HepG2 (cell line): Measurements from ENCODE around the gene ZNF189. TPM values are rescaled to one million over a fixed set of nuclear protein-coding genes. Genes with fewer than 3 reads are reported as not detected.

Experiments used
- ARID3A ChIP-seq: IDR thresholded peaks from 2 replicates; pipeline ENCODE4 v1.6.1; 2012; ENCODE audit warnings: low read depth, low read length, improper control_type of control experiment
- EHMT2 ChIP-seq: fragments of 200-600 bp; sonication (generic); IDR thresholded peaks from 2 replicates; pipeline ENCODE4 v1.7.0; 2017; ENCODE audit warnings: antibody characterized with exemption, low read depth, low read length, borderline replicate concordance
- GPN1 ChIP-seq: sonication (generic); formaldehyde crosslinking; IDR thresholded peaks from 2 replicates; pipeline ENCODE4 v1.5.1; 2020; ENCODE audit warnings: missing genetic modification reagents, borderline replicate concordance
- GTF2F1 ChIP-seq: fragments of 150-350 bp; IDR thresholded peaks from 2 replicates; pipeline ENCODE4 v1.6.1; 2014; ENCODE audit warnings: low read length
- HNF1A ChIP-seq, 2 experiments: sonication (generic) in 1 of 2; formaldehyde crosslinking in 1 of 2; IDR thresholded peaks; 2 replicates each; pipeline versions ENCODE4 v1.4.0 to v1.6.1; 2016 to 2020; ENCODE audit warnings: borderline replicate concordance in 1 of 2, low read depth in 1 of 2, mild to moderate bottlenecking in 1 of 2, missing genetic modification reagents in 1 of 2
- KLF11 ChIP-seq: IDR thresholded peaks from 2 replicates; pipeline ENCODE4 v1.6.1; 2016; ENCODE audit warnings: missing compliant biosample characterization
- KLF13 ChIP-seq: sonication (generic); formaldehyde crosslinking; IDR thresholded peaks from 2 replicates; pipeline ENCODE4 v1.4.0; 2020; ENCODE audit warnings: mild to moderate bottlenecking, missing genetic modification reagents
- MNT ChIP-seq: fragments of 450-650 bp; IDR thresholded peaks from 2 replicates; pipeline ENCODE4 v1.6.1; 2016
- NFYB ChIP-seq: sonication (generic); formaldehyde crosslinking; IDR thresholded peaks from 2 replicates; pipeline ENCODE4 v1.4.0; 2020; ENCODE audit warnings: missing genetic modification reagents
- SMYD3 ChIP-seq: sonication (generic); formaldehyde crosslinking; IDR thresholded peaks from 2 replicates; pipeline ENCODE4 v1.8.1; 2023; ENCODE audit warnings: mild to moderate bottlenecking, missing genetic modification reagents
- SRF ChIP-seq: IDR thresholded peaks from 2 replicates; pipeline ENCODE4 v1.6.1; 2011; ENCODE audit warnings: mild to moderate bottlenecking, low read depth, low read length, moderate library complexity
- SRY ChIP-seq: sonication (generic); formaldehyde crosslinking; IDR thresholded peaks from 2 replicates; pipeline ENCODE4 v1.8.0; 2022; ENCODE audit warnings: mild to moderate bottlenecking, missing genetic modification reagents
- TFDP1 ChIP-seq: IDR thresholded peaks from 2 replicates; pipeline ENCODE4 v1.6.1; 2016; ENCODE audit warnings: missing compliant biosample characterization, missing genetic modification reagents, borderline replicate concordance
- ZNF225 ChIP-seq: sonication (generic); formaldehyde crosslinking; IDR thresholded peaks from 2 replicates; pipeline ENCODE4 v1.4.0; 2020; ENCODE audit warnings: mild to moderate bottlenecking, missing genetic modification reagents
- ZNF256 ChIP-seq: sonication (generic); formaldehyde crosslinking; conservative IDR thresholded peaks from 2 replicates; pipeline ENCODE4 v1.4.0; 2020; ENCODE audit warnings: missing genetic modification reagents
- ZNF431 ChIP-seq: sonication (generic); formaldehyde crosslinking; IDR thresholded peaks from 2 replicates; pipeline ENCODE4 v1.9.0; 2022; ENCODE audit warnings: missing genetic modification reagents, low read depth, mild to moderate bottlenecking, borderline replicate concordance
- ZNF598 ChIP-seq: sonication (generic); formaldehyde crosslinking; IDR thresholded peaks from 2 replicates; pipeline ENCODE4 v1.5.1; 2020; ENCODE audit warnings: mild to moderate bottlenecking, missing genetic modification reagents, borderline replicate concordance
- ZNF883 ChIP-seq: sonication (generic); formaldehyde crosslinking; IDR thresholded peaks from 2 replicates; pipeline ENCODE4 v1.5.1; 2020; ENCODE audit warnings: mild to moderate bottlenecking, missing genetic modification reagents; ENCODE audit errors: not compliant biosample characterization
- ZUFSP ChIP-seq: sonication (generic); formaldehyde crosslinking; IDR thresholded peaks from 2 replicates; pipeline ENCODE4 v1.9.0; 2021; ENCODE audit warnings: missing genetic modification reagents, mild to moderate bottlenecking, borderline replicate concordance
- polyA plus RNA-seq, 8 experiments: library from polyadenylated mRNA; depleted of rRNA in 3 of 8; stranded (reverse) in 7 of 8; unstranded in 1 of 8; fragments of >200 nt; fragmentation: Illumina TruSeq in 4 of 8; extraction: Trizol in 4 of 8; gene quantifications; 2 replicates each; pipeline versions ENCODE4 v1.2.1 to v1.2.3, GENCODE V29; 2011 to 2016; ENCODE audit warnings: low read depth in 4 of 8, missing spikeins in 1 of 8, mixed read lengths in 1 of 8; ENCODE audit not compliant: insufficient read depth in 1 of 8
- total RNA-seq, 5 experiments: library from RNA; depleted of rRNA; stranded (reverse); fragments of >200 nt; fragmentation: Illumina TruSeq; extraction: Trizol; gene quantifications; 2 replicates each; pipeline ENCODE4 v1.2.3, GENCODE V29; 2016; ENCODE audit warnings: low read depth in 1 of 5

Gene ZNF189
- total and polyA plus RNA-seq, 2 of the 13 experiments (the other 11 are each of a cell fraction or from before 2014, with no cell fraction given): 8.4 to 50.0 TPM

- TF ChIP-seq ZUFSP (CRISPR knock-in tag): no peak
- no peak; the same call in 1 of the 2 replicates for TF ChIP-seq SRY
- TF ChIP-seq ZNF256 (CRISPR knock-in tag): no peak
- TF ChIP-seq EHMT2: peak; percentile 73; the same call in 1 of the 2 replicates
- no peak for TF ChIP-seq TFDP1
- no peak for TF ChIP-seq ZNF431 (CRISPR knock-in tag)
- no peak for TF ChIP-seq ZNF883 (CRISPR knock-in tag)
- TF ChIP-seq ARID3A: peak; percentile 76
- no peak for TF ChIP-seq NFYB (CRISPR knock-in tag)
- no peak for TF ChIP-seq SRF
- no peak for TF ChIP-seq SMYD3 (CRISPR knock-in tag)
- TF ChIP-seq GTF2F1: no peak
- TF ChIP-seq KLF11 (CRISPR knock-in tag): no peak
- TF ChIP-seq HNF1A (IDR thresholded peaks at IDR 0.05; ENCODE audit: low read depth): peak; percentile 79
- no peak; the same call in 1 of the 2 replicates for TF ChIP-seq HNF1A (CRISPR knock-in tag; IDR thresholded peaks at IDR 0.05; ENCODE audit: borderline replicate concordance)
- no peak for TF ChIP-seq KLF13 (CRISPR knock-in tag)
- no peak for TF ChIP-seq ZNF598 (CRISPR knock-in tag)
- no peak for TF ChIP-seq ZNF225 (CRISPR knock-in tag)
- TF ChIP-seq MNT: no peak
- no peak for TF ChIP-seq GPN1 (CRISPR knock-in tag)
Measured at GRCh38 chr9:101445353-101446029, 46.8 kb downstream of the ZNF189 start (continued).
